ENCODE measurements around the gene DAGLB.

DNA sequence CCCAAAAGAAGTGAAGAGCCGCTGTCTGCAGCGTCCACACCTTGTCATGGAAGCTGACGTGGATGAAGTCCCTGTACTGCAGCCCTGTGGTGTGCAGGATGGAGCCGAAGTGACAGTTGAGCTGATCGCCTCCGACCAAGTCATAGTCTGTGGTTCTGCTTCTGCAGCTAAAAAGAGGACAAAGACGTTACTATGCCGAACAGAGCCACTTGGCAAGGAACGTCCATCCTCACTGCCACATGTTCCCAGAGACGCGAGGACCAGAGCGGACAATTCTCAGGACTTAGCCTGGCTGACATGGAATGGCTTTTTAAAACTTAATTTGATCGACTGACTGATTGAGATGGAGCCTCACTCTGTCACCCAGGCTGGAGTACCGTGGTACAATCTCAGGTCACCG, 21.8 kb downstream of the DAGLB start:
- TF ChIP-seq, protein P1, sequence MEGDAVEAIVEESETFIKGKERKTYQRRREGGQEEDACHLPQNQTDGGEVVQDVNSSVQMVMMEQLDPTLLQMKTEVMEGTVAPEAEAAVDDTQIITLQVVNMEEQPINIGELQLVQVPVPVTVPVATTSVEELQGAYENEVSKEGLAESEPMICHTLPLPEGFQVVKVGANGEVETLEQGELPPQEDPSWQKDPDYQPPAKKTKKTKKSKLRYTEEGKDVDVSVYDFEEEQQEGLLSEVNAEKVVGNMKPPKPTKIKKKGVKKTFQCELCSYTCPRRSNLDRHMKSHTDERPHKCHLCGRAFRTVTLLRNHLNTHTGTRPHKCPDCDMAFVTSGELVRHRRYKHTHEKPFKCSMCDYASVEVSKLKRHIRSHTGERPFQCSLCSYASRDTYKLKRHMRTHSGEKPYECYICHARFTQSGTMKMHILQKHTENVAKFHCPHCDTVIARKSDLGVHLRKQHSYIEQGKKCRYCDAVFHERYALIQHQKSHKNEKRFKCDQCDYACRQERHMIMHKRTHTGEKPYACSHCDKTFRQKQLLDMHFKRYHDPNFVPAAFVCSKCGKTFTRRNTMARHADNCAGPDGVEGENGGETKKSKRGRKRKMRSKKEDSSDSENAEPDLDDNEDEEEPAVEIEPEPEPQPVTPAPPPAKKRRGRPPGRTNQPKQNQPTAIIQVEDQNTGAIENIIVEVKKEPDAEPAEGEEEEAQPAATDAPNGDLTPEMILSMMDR (IDR thresholded peaks at IDR 0.05) = no peak
- TF ChIP-seq POLR2AphosphoS5 (IDR thresholded peaks at IDR 0.05; ENCODE audit: low read depth, low read length) (no peak), SIN3A (IDR thresholded peaks at IDR 0.05; ENCODE audit: borderline replicate concordance, insufficient read depth, low read depth, low read length) (no peak)

Data from Panc1 (cell line).